Stomach (tissue), 9 donors: ENCODE data around the gene RFC2. TPM values are rescaled to one million over a fixed set of nuclear protein-coding genes. Genes with fewer than 3 reads are reported as not detected.

Source experiments
- DNase-seq, 2 donors: peaks; one replicate each; pipeline versions ENCODE4 v3.0.0 to v3.0.0-alpha.2; 2013 to 2019
- H3K27ac ChIP-seq, 5 donors: fragments of 200-600 bp in 4 of 5; sonication (generic) in 4 of 5; one replicate each; pipeline ENCODE4 v1.5.1; 2013 to 2019; ENCODE audit warnings: mild to moderate bottlenecking in 1 of 5, moderate library complexity in 1 of 5
- H3K27me3 ChIP-seq, 3 donors: fragments of 200-600 bp; sonication (generic); one replicate each; pipeline ENCODE4 v1.5.1; 2017 to 2019; ENCODE audit warnings: mixed run types in 1 of 3
- H3K36me3 ChIP-seq, 4 donors: fragments of 200-600 bp; sonication (generic); 1 replicate in 3 of 4; 2 replicates in 1 of 4; pipeline ENCODE4 v1.5.1; 2016 to 2019
- H3K4me1 ChIP-seq, 4 donors: fragments of 200-600 bp; sonication (generic); one replicate each; pipeline ENCODE4 v1.5.1; 2016 to 2019
- H3K4me3 ChIP-seq, 4 donors: fragments of 200-600 bp; sonication (generic) in 3 of 4; one replicate each; pipeline ENCODE4 v1.5.1; 2016 to 2019; ENCODE audit warnings: mild to moderate bottlenecking in 1 of 4
- H3K9me3 ChIP-seq, 4 donors: fragments of 200-600 bp; sonication (generic); one replicate each; pipeline ENCODE4 v1.5.1; 2016 to 2019
- CTCF ChIP-seq, 7 experiments: fragments of 450-650 bp in 4 of 7; fragments of 200-600 bp in 3 of 7; sonication (generic) in 3 of 7; IDR thresholded peaks; one replicate each; pipeline ENCODE4 v1.5.1; 2016 to 2019; ENCODE audit warnings: antibody characterized with exemption in 7 of 7, control low read depth in 2 of 7, mild to moderate bottlenecking in 1 of 7
- EP300 ChIP-seq: sonication (generic); formaldehyde crosslinking; IDR thresholded peaks from one replicate; pipeline ENCODE4 v1.6.1; 2017; ENCODE audit warnings: antibody characterized with exemption
- POLR2A ChIP-seq, 4 donors: fragments of 450-650 bp; IDR thresholded peaks; one replicate each; pipeline ENCODE4 v1.6.1; 2016; ENCODE audit warnings: antibody characterized with exemption in 4 of 4, control low read depth in 2 of 4, mild to moderate bottlenecking in 1 of 4, moderate library complexity in 1 of 4
- POLR2AphosphoS5 ChIP-seq, 3 donors: sonication (generic); formaldehyde crosslinking; IDR thresholded peaks; one replicate each; pipeline ENCODE4 v1.6.1; 2016; ENCODE audit warnings: antibody characterized with exemption in 3 of 3
- WGBS, 5 donors: extraction: QIAGEN DNeasy Blood & Tissue Kit in 3 of 5; methylation state at CpG; one replicate each; pipeline versions ENCODE4 v1.1.5 to v1.1.7; 2013 to 2018; 5-methylcytosine and 5-hydroxymethylcytosine counted together
- intact Hi-C: fragments of 100-400 bp; cut with DNase I; formaldehyde crosslinking; loops from one replicate; pipeline ENCODE4 v1.15.1; 2023; ENCODE audit warnings: low total_unique reads
- polyA plus RNA-seq, 3 donors: library from polyadenylated mRNA; stranded (reverse); fragments of 200-250 nt; gene quantifications; one replicate each; pipeline ENCODE4 v1.2.3, GENCODE V29; 2013
- total RNA-seq, 5 donors: library from RNA; depleted of rRNA; stranded (reverse); fragments of >200 nt; gene quantifications; one replicate each; pipeline versions ENCODE4 v1.1.0 to v1.2.3, GENCODE V29; 2014 to 2016
- donor health status: healthy with polysubstance abuse.
- donor health status: Bipolar disorder and iron deficiency.
- donor health status: healthy.

The RFC2 gene
- total and polyA plus RNA-seq, 8 donors, result 7.7 to 39.1 (median 23.0) TPM

- intact Hi-C loops, result no loop called here
- no peak overlapping the region for H3K4me3 ChIP-seq
- H3K36me3 ChIP-seq, result peaks cover 0 to 50% (median 27%) of the 10 kb centered on the region in 4 donors
- H3K27me3 ChIP-seq, result no peaks in the 10 kb centered on the region
- H3K27ac ChIP-seq, result no peak overlapping the region
- H3K4me1 ChIP-seq, result peaks cover 0 to 14% (median 2%) of the 10 kb centered on the region in 4 donors
- no peaks in the 10 kb centered on the region for H3K9me3 ChIP-seq
- TF ChIP-seq POLR2A (IDR thresholded peaks at IDR 0.05), result no peak
- TF ChIP-seq CTCF (IDR thresholded peaks at IDR 0.05), result no peak
- no peak for TF ChIP-seq EP300
- TF ChIP-seq POLR2AphosphoS5 (IDR thresholded peaks at IDR 0.05), result no peak
- 51 to 66% (median 59%) methylated on average over 11 to 18 of the region's 18 CpGs for WGBS, 5 donors
- DNase-seq, result no peak
Measured at GRCh38 chr7:74223711-74224510, 30.3 kb downstream of the RFC2 start.

GRCh38 chr7:74222851-74223710 lies 31.1 kb downstream of the RFC2 start:
- Histone ChIP-seq H3K27me3 (no peaks in the 10 kb centered on the region), H3K4me3 (no peak overlapping the region), H3K27ac (no peak overlapping the region), H3K9me3 (no peaks in the 10 kb centered on the region), H3K4me1 (peaks cover 0 to 20% (median 2%) of the 10 kb centered on the region in 4 donors), H3K36me3 (peaks cover 0 to 47% (median 24%) of the 10 kb centered on the region in 4 donors)
- WGBS, 5 donors, result 85 to 89% (median 85%) methylated on average over 14 to 17 of the region's 17 CpGs
- intact Hi-C loops, result no loop called here
- no peak for DNase-seq
- TF ChIP-seq EP300, result no peak
- TF ChIP-seq POLR2AphosphoS5 (IDR thresholded peaks at IDR 0.05), result no peak
- no peak for TF ChIP-seq POLR2A (IDR thresholded peaks at IDR 0.05)
- no peak for TF ChIP-seq CTCF (IDR thresholded peaks at IDR 0.05)

- no peak overlapping the region for H3K4me3 ChIP-seq
- no peak for DNase-seq
- H3K27ac ChIP-seq, result no peak overlapping the region
- peaks cover 0 to 34% (median 2%) of the 10 kb centered on the region in 4 donors for H3K4me1 ChIP-seq
- intact Hi-C loops, result no loop called here
- peaks cover 0 to 41% (median 19%) of the 10 kb centered on the region in 4 donors for H3K36me3 ChIP-seq
- 88 to 90% (median 89%) methylated on average over 9 to 11 of the region's 11 CpGs for WGBS, 5 donors
- H3K9me3 ChIP-seq, result no peaks in the 10 kb centered on the region
- H3K27me3 ChIP-seq, result no peaks in the 10 kb centered on the region
- TF ChIP-seq POLR2AphosphoS5 (IDR thresholded peaks at IDR 0.05), result no peak
Measured at GRCh38 chr7:74221713-74222112, 32.5 kb downstream of the RFC2 start.

- H3K9me3 ChIP-seq, result no peaks in the 10 kb centered on the region
- DNase-seq, result no peak
- no peaks in the 10 kb centered on the region for H3K27me3 ChIP-seq
Measured at GRCh38 chr7:74220229-74220628, 34.0 kb downstream of the RFC2 start.

More at GRCh38 chr7:74220229-74220628, 34.0 kb downstream of the RFC2 start:
- Histone ChIP-seq H3K36me3 (peaks cover 0 to 28% (median 7%) of the 10 kb centered on the region in 4 donors), H3K4me3 (no peak overlapping the region), H3K4me1 (peaks cover 0 to 39% (median 2%) of the 10 kb centered on the region in 4 donors), H3K27ac (no peak overlapping the region)
- no peak for TF ChIP-seq POLR2A (IDR thresholded peaks at IDR 0.05)
- no peak for TF ChIP-seq POLR2AphosphoS5 (IDR thresholded peaks at IDR 0.05)
- no peak for TF ChIP-seq CTCF (IDR thresholded peaks at IDR 0.05)
- WGBS, 5 donors, result 73 to 100% (median 82%) methylated on average over 3 to 9 of the region's 9 CpGs
- intact Hi-C loops, result no loop called here
